NAMALWA (cell line): ENCODE results near the gene CD46.
A peak's percentile ranks its signal among the peaks of the same experiment; 100 is the strongest.
"Not testable (repeated sequence)": the region's sequence is repeated elsewhere in the genome, so short reads cannot be mapped to it uniquely, and the experiment has no call there.

Experiments
- DNase-seq: peaks from one replicate; pipeline ENCODE4 v3.0.0-alpha.2; 2015; ENCODE audit warnings: low spot score

The CD46 gene

DNA sequence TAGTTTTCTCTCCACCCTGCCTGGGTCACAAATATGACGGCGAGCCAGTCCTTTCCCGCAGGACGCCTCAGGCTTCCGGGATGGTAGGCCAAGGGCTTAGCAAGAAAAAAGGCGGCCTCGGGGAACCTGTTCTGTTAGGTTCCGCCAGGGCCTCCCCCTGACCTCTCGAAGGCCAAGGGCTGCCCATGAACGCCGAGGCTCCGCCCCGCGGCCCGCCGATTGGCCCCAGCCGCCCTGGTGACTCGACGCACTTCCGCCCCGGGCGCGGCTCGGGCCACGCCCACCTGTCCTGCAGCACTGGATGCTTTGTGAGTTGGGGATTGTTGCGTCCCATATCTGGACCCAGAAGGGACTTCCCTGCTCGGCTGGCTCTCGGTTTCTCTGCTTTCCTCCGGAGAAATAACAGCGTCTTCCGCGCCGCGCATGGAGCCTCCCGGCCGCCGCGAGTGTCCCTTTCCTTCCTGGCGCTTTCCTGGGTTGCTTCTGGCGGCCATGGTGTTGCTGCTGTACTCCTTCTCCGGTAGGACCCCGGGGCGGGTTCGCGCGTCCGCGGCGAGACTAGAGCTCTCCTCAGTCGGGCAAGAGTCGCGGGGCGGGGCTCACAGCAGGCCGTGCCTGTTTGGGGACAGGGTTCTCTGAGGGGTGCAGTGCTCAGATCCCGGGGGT is at the start of gene CD46:
CD46 (plus strand) TSS at position 265 of the 666 bp plus-strand sequence; CDS start at position 424, 159 bp downstream.
- DNase-seq, result peak; percentile 96

DNA sequence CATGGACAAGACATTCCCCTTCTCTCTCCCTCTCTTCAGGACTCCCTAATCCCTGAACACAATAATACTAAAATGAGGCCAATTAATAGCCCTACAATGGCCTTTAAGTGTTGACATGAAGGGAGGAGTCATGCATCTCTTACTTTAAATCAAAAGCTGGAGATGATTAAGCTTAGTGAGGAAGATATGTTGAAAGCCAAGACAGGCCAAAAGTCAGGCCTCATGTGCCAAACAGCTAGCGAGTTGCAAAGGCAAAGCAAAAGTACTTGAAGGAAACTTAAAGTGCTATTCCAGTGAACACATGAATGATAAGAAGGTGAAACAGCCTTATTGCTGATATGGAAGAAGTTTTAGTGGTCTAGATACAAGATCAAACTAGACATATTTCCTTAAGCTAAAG is 49.5 kb upstream of the CD46 start:
- no peak for DNase-seq

DNA sequence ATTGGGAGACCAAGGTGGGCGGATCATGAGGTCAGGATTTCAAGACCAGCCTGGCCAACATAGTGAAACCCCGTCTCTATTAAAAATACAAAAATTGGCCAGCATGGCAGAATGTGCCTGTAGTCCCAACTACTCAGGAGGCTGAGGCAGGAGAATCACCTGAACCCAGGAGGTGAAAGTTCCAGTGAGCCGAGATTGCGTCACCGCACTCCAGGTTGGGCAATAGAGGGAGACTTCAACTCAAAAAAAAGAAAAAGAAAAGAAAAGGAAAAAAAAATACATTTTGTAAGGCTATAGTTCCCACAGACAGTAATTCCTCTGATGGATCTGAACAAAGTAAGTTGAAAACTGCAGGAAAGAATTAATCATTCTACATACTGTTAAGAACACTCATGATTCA is 48.1 kb upstream of the CD46 start:
- no peak for DNase-seq

DNA sequence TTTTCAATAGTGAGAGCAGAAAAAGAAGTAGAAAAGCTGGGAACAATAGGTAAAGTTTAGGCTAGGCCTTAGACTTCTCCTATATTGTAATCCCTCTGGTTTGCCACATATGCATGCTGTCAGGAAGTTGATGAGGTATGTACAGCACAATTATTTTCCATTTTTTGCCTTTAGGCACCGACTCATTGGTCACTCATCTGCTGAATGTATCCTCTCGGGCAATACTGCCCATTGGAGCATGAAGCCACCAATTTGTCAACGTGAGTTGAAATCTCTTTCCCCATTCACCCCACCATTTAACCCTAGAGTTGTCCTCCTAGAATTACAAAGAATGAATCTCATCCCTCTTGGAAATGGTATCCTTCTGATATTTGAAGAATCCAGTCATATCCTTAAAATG is 43.9 kb upstream of the CD46 start:
- DNase-seq, result not testable (repeated sequence)

DNA sequence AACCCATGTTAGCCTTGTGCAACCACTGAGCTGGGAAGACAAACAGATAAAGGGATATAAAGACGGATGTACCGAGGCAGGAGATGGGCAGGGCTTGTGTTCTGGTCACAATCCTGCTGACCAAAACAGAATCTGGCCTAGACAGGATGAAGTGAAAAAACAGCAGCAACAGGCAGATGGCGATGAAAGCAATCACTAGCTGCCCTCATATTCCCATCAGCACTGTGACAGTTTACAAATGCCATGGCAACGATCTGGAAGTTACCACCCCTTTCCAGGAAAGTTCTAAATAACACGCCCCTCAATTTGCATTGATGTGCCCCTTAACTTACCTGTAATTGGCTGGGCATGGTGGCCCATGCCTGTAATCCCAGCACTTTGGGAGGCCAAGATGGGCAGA is 40.6 kb upstream of the CD46 start:
- peak; percentile 6 for DNase-seq

DNA sequence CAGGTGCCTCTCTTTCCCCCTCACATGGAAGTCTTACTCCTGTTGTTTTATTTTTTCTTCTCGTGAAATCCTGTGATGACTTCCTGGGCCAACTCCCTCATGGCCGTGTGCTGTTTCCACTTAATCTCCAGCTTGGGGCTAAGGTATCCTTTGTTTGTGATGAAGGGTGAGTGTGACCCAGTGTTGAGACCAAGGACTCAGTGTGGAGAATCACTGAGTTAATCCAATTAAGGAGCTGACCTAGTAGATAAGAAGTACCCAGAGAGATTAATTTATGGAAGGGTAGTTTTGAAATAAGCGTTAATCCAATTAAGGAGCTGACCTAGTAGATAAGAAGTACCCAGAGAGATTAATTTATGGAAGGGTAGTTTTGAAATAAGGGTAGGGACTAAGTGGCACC is 39.2 kb upstream of the CD46 start:
- not testable (repeated sequence) for DNase-seq

DNA sequence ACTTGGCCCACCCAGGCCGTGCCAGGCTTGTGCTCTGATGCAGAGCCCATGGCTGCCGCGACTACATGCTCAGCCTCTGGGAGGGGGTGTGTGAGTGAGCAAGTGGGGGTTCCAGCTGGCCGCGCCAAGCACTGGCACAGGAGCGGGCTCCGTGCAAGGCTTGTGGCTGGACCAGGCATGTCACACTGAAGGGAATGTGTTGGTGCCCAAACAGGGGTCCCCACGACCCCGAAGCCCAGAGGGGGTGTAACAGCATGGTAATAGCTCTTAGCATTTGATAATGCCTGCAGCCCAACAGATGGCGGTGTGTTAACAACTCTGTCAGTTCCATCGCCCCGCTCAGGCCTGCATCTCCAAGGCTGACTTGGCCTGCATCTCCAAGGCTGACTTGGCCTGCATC is 38.3 kb upstream of the CD46 start:
- DNase-seq, result no peak

DNA sequence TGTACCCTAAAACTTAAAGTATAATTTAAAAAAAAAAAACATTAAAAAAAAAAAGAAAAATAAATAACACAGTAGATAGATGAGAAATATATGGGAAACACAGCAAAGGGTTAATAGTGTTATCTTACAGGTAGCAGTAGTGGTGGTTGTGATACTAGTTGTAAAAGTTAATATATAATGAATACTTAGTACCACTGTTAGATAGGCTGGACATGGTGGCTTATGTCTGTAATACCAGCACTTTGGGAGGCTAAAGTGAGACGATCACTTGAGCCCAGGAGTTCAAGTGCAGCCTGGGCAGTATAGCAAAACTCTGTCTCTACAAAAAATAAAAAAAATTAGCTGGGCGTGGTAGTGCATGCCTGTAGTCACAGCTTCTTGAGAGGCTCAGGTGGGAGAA is 32.6 kb upstream of the CD46 start:
- DNase-seq, result no peak

DNA sequence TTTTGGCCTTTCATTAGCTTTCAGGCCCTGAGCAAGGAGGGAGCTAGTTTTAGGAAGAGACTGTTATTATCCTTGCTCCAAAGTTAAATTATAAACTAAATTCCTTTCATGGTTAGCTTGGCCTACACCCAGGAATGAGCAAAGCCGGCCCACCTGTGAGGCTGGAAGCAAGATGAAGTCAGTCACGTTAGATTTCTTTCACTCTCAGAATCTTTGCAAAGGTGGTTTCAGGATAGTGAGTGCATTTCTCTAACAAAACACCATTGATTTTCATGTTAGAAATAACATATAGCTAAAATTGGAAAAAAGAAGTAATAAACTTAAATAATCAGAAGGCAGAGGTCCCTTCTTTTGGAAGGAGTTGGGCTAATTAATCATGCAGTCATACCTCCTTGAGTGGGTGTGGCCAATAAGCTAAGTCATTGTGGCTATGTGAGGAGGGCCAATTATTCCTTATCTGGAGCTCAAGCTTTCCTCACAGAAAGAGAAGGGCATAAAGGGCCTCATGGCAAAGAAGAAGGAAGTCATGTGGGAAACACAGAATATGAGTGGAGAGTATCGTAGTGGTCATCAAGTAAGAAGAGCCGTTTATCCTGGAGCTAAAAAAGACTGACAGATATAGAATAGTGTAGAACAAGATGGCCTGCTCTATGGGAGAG is 23.5 kb upstream of the CD46 start:
- not testable (repeated sequence) for DNase-seq

DNA sequence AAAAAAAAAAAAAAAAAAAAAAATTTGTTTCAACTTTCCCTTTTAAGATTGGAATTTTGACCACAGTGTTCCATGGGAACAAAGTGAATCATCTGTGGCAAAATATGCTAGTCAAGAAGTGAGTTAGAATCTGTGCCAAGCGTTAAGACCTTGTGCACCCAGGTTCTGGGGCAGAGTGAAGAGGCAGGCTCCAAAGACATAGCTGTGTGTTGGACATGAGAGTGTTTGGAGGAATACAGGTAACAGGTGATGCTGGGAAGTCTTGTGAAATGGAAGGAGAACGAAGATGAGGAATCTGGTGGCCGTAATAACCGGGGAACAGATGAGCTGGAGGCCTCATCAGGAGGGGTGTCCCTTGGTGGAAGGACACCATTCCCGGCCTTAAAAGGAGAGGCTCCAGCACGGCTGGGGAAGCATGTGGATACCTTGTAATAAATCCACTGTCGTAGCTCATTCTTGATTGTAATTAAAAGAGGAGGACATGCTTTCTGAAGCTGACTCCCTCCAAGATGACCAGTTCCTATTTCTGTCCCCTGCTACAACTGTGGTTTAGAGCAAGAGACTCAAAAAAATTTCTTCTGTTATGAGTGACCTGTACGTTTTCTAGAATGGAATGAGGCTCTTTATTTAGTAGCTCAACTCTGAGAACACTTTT is 14.2 kb upstream of the CD46 start:
- DNase-seq, result not testable (repeated sequence)

DNA sequence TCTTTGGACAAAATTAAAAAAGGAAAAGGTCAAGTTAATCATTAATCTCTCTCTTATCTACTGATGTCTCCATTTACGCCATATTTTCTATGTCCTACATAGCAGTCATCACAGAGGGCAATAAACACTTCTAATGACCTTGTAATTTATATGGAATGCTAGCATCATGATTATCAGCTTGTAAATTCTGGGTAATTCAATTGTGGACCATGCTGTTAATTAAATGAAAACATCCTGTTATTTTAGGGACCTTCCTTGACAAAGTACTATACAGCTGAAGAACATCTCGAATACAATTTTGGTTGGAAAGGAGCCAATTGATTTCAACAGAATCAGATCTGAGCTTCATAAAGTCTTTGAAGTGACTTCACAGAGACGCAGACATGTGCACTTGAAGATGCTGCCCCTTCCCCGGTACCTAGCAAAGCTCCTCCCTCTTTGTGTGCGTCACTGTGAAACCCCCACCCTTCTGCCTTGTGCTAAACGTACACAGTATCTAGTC is 13.6 kb upstream of the CD46 start:
- DNase-seq, result not testable (repeated sequence)

DNA sequence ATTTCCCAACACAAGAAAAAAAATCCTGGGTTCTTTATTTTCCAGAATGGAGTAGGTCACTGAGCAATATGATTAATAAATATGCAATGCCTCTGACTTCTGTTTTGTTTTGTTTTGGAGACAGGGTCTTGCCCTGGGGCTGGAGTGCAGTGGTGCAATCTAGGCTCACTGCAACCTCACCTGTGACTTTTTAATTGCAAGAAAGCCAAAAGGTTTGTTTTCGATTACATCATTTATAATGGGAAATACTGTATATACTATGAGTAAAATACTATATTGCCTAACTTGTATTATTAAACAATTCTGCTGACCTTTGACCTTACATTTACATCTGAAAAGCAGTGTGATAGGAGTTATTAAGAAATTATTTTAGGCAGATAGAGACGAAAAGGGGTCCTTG is 11.6 kb upstream of the CD46 start:
- no peak for DNase-seq

DNA sequence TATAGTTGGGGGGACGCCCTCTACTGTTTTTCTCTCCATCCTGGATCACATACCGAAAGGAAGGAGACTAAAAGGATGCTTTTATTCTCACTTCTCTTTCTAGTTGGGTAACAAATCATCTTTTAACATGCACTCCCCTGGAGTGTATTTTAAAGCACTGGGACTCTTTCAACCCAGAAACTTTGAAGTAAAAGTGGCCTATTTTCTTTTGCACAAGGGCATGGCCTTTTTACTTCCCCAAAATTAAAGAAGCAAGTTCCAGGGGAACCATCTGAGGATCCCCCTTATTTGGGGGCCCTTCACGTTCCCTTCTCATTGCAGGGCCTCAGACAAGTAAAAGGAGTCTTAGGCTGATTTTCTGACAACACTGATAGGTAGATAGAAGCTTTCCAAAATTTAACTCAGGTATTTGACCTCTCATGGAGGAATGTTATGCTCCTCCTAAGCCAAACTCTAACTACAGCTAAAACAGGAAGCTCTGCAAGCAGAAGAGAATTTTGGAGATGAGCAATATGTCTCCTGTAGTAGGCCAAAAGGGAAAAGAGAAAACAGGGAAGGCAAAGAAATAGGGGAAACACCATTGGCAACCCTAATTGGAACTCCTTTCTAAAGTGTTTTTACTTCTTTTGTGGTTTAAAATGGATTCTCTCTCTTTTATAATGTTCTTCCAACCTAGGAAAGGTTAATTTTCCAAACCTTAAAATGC is 8.9 kb upstream of the CD46 start:
- no peak for DNase-seq

DNA sequence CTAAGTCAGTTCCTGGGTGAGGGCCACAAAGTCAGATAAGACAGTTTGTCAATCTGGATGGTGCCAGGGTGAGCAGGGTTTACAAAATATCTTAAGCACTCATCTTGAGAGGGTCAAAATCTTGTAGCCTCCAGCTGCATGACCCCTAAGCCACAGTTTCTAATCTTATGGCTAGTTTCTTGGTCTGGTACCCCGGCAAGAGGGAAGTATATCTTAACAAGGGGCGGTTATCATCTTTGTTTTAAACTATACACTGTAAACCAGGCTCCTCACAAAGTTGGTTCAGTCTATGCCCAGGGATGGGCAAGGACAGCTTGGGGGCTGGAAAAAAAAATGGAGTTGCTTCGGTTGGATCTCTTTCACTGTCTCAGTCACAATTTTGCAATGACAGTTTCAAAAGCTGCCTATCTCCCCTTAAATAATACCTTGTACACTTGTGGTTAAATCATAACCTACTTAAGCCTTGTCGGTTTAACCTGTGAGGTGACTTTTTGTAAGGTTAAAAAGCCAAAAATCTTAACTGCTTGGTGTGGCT is 7.8 kb upstream of the CD46 start:
- DNase-seq, result no peak

DNA sequence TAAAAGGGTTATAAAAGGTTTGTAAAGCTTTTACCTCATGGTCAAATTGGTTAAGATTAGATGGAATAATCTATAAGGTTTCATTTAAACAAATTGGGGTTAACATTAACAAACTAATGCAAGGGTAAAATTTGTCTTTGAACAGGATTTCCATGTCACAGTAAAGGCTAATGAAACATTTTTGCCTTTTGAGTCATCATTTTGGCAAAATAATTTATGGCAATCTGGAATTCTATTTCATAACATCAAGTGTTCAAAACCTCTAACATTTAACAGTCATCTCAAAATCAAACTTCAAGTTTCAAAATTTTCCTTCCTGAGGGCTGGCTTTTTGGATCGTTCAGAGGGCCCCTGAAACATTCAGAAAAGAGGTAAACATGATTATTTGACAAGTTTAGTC is 6.6 kb upstream of the CD46 start:
- DNase-seq, result no peak

DNA sequence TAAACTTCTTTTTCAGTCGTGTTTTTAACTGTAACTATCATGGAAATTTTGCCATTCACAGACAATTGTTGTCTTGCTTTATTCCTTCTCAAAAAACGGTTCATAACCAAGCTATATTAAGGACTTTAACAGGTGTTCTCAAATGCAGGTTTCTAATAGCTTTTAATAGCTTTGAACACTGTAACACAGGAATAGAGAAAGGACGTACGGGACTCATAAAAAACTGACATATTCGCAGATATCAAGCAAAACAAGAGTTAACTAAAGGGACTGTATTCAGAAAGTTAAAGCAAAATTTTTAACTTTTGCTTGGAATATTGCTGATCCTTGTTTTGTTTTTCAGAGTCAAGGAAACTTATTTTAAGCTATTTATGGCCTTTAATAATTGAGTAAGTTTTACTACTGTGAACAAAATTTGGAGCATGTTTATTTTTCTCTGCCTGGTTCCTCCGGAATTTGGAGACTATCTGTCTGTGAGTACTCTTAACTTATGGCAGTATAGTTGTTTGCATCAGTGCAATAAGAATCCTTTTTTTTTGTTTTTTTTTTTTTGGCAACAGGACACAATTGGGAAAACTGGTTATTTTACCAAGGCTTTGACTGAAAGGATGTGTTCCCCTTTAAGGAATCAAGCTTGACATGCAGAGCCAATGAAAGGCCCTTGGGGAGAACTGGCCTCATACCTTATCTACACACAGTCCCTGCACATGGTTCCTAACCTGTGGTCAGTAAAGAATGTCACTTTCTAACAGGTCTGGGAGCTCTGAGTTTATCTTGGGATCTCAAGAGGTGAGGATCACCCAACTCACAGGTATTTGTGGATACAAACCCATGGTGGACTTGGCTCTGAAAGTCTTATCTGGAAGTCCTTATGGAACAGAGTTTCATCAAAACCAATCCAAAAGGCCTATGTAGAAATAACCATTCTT is 5.8 kb upstream of the CD46 start:
- DNase-seq, result no peak

DNA sequence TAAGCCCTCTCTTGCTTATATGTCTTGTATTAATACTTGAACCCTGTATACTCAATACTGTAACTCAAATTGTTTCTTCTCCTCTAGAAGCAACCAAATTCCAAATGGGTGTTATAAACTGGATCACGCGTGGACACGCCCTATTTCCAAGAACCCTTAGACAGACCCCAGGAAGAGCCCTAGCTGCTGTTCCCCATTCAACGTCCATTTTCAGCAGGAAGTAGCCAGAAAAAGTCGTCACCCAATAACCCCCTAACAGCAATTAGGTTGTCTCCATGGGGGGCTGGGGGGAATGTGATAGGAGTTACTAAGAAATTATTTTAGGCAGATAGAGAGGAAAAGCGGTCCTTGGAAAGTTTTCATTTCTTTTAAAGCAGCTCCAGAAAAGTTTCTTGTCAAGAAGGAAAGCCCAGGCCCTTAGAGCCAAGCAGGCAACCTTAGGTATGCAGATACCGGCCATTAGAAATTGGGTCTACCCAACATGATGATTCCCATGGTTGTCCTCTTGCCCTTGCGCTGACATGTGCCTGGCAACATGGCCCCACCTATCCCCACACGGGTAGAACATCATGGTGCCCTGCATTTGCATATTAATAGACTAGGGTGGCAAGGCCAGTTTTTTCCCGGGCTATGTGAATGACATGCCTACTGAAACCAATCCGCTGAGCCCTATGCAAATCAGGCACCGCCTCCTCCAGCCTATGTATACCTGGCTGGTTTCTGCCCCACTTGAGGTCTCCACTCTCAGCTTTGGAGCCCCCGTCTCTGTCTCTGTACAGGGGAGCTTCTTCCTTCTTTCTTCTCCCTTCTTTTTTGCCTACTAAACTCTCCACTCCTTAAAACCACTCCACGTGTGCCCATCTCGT is 4.0 kb upstream of the CD46 start:
- DNase-seq, result peak; percentile 85

DNA sequence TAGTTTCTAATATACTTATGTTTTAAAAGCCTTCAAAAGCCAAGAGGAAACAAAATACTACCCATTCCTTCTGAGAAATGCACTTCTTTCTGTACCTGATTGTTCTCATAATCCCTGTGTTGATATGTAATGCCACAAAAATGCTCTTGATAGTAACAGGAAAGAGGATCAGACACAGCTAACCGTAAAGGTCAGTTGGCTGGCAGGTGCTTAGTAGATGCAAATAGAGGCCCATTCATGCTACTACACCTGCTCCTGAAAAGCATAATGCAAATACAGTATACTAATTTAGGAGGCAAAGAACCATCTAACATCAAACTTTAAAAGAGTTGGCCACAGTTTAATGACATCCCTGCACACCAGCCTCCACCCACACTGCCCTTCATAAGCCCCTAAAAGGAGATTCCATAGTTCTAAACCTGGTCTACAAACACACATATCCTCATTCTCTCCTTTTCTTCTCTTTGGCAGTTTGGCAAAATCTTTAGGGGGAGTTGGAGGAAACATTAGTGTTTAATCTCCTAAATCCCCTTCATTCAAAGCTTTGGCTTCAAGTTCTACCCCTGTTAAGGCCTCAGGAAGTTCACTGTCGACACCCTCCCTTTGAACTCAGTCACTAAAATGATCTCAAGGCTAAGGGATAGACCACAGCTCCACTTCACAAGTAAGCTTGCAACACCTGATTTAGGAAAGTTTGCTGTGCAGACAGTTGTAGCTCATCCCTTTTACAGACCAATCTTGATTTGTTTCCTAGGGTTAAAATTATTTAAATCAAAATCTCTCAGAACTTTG is 2.9 kb upstream of the CD46 start:
- DNase-seq, result peak; percentile 77

DNA sequence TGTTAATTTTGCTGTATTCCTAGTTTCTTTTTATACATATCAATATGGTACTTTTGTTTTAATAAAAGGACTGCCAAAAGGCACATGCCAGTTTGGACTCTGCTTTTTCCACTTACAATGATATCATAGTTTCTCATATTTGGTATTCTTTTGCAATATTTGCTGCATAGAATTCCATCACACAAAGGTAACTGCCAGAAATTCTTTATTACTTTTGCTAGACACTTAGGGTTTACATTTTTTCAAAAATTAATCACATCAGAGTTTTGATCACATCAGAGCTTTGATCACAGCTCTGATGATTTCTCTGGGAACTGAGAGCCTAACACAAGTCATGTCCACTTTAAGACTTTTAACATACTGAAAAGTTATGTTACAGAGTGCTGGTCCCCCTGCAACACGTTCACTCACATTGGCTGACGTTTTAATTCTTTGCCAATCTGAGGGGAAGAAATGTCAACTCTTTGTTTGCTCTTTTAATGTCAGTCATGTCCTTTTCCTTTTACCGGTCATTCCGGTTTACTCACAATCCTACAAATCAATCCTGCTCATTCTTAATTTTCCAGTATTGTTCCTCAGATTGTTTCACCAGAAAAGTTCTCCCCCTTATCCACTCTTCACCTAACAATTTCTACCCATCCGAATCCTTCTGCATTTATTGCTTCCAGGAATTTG is 1.1 kb upstream of the CD46 start:
- peak; percentile 29 for DNase-seq
